ENCODE data around the gene SLC44A3.

The SLC44A3 gene

DNA sequence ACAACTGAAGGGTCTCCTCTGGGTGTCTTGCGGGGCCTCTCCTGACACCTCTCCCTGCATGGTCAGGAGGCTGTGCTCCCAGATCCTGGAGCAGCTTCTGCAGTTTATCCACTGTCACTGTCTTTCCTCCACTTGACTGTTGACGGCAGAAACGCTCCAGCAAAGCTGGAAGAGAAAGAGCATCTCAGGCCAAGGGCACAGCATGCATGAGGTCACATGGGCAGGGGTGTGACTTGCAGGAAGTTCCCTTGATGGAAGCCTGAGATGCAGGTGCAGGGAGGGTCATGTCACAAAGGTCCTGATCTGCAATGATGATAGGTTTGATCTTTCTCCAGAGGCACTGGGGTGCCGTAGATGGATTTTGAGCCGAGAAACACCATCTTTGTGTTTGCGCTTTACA lies 23.3 kb downstream of the SLC44A3 start:
- DNase-seq = no peak

DNA sequence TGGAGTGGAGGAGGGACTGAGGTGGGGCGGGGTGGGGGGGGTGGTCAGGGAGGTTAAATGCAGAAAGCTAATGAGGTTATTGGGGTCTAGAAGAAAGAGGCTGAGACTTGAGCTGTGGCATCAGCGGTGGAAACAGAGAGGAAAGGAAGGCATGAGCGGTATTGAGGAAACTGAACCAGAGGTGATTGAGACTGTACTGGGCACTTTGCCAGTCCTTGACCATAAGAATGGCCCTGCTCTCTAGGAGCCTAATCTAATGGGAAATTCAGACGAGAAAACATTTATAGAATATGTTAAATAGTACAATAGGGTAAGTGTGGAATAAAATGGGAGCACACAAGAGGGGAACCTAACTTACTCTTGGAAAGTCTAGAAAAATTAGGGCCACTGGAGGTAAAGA lies 23.7 kb downstream of the SLC44A3 start:
- no peak for DNase-seq

DNA sequence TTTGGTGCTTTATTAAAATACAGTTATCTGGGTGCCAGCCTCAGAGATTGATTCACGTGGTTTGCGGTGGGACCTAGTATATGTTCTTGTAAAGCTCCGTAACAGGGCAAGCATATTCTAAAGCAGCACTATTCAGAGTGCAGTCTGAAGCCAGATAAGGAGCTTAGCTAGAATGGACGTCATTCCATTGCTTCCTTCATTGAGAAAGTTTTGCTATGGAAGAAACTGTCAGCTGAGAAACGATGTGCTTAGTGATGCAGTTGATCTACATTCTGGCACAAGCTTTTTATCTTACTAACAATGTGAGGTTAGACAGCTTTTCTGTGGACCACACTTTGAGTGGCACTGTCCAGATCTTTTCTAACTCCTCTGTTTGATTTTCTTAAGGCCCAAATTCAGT lies 26.2 kb downstream of the SLC44A3 start:
- no peak for DNase-seq

DNA sequence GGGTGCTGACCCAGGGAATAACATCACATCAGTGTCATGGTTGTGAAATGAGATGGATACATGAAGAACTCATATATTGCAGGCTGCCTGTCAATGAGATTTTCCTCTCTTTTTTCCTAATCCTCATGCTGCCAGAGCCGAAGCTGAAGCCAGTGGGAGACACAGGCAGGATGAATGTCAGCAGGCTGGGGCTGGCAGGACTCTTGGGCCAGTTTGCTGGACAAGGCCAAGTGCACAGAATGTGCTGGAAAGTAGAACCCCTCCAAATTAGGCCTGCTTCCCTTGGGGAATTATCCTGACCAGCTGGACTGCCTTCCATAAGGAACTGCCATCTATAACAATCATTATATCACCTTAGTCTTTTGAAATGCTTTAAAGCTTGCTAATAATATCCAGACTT lies 31.4 kb downstream of the SLC44A3 start:
- DNase-seq = no peak

DNA sequence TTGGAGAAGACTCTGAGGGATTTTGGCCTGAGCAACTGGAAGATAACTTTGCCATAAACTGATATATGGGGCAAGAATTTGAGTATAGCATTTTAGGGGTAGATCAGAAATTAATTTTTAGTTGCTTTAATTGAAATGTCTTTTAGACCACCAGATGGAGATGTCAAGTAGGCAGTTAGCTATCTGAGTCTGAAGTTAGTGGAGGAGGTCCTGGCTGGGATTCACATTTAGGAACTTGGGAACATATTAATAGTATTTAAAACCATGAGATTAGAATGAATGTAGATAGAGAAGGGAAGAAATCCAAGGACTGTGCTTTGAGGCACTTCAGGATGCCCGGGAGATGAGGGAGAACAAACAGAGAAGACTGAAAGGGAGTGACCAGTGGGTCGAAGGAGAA lies 32.6 kb downstream of the SLC44A3 start:
- no peak for DNase-seq

GRCh38 chr1:94854458-94855306 lies 34.5 kb downstream of the SLC44A3 start:
- peak; percentile 79 for DNase-seq

DNA sequence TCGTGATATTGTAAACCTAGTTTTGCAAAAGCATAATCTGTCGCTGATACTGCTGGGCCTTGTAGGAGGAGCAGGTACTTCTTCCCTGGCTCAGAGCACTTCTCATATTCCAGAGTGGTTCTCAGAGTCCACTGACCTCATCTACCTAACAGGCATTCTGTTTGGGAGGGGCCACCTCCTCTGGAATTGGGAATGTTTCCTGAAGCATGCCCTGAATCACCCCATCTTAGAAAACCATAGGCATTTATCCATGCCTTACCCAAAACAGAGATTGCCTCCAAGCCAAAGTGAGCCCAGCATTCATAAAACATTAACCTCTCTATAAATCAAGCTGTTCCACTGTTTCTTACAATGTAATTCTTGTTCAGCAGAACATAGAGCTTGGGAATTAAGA lies 35.1 kb downstream of the SLC44A3 start:
- DNase-seq = no peak

DNA sequence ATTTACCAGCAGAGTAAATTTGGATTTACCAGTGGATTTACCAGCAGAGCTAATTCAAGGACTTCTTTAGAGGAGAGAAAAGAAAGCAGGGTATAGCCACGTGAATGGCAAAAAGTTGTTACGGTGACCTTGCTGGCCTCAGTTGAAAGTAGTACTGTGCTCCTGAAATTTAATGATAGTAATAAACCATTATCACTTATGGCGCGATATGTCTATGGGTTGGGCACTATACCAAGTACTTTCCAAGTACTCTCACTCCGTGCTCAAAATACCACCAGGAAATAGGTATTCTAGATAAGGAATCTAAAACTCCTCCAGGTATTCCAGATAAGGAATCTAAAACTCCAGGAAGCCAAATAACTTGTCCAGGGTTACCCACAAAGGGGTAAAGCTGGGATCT lies 35.8 kb downstream of the SLC44A3 start:
- no peak for DNase-seq

DNA sequence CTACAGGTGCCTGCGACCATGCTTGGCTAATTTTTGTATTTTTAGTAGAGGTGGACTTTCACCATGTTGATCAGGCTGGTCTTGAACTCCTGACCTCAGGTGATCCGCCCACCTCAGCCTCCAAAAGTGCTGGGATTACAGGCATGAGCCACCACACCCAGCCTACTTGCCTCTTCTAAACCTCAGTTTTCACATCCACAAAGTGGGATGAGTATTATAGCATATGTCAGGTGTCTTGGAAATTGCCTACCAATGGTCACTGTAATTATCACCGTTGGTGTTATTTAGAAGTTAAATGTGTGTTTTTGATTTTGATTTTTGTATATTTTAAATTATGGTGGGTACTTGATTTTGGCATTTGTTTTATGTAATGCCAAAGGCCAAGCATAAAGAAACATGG lies 36.7 kb downstream of the SLC44A3 start:
- no peak for DNase-seq

DNA sequence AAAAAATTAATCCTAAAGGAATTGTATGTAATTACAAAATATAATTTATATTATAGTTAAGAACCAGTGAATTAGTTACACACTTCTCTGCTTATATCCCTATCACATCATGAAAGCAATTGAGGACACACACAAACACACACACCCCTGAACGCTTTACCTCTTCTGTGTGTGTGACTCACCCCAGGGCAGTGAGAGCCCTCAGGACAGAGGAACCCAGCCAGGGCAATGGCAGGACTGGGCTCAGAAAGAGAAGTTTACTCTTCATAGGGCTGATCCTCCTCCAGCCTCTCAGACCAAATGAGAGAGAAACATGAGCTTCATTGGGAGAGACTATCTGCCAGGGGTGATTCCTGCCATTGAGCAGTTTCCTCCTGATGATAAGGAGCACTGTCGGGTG lies 38.1 kb downstream of the SLC44A3 start:
- no peak for DNase-seq

GRCh38 chr1:94859174-94859573 lies 39.0 kb downstream of the SLC44A3 start:
- no peak for DNase-seq

- no peak for DNase-seq
These were observed 42.6 kb downstream of the SLC44A3 start for GRCh38 chr1:94862718-94863117.

DNA sequence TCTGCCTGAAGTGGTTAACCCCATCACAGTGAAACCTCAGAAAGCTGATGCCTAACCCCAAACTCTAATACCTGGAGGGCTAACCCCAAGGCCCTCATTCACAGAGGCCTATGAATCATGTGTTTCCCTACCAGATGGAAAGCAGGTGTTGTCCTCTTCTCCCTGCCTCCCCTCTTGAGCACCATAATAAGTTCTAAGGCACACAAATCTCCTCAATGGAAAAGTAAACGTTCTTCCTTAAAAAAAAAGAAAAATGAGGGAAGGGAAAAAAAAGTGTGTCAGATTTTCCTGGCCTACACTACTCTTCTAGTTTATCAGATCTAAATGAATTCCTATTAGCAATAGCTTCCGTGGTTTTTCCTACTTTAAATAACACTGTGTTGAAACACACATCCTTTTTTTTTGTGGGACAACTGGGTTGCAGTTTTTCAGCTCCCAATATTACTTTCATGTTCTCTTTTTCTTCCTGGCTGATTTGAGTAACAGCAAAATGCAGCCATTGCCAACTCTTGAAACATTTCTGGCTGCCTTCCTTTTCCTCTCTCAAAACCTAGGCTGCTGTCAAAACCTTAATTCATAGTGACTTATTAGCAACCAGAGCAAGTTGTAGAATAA lies 43.2 kb downstream of the SLC44A3 start:
- no peak for DNase-seq

DNA sequence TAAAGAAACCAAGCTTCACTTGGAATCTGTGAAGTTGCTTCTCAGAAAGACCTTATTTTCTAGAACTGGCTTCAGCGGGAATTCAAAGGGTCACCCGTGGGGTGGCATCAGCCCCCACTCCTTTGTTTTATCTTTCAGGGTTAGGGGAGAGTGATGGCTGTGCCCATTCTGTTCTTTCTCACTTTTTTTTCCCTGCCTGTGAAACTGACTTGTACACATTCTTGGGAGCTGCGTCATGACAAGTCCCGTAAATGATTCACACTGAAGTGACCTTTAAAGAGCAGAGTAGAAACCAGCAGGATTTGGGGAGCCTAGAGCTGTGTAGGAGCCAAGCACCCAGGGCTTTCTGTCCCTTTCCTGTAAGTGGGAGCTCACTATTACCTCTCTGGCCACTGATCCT lies 43.8 kb downstream of the SLC44A3 start:
- DNase-seq = no peak

GRCh38 chr1:94864821-94865220 lies 44.7 kb downstream of the SLC44A3 start:
- DNase-seq = no peak

GRCh38 chr1:94865360-94865759 lies 45.2 kb downstream of the SLC44A3 start:
- no peak for DNase-seq

DNA sequence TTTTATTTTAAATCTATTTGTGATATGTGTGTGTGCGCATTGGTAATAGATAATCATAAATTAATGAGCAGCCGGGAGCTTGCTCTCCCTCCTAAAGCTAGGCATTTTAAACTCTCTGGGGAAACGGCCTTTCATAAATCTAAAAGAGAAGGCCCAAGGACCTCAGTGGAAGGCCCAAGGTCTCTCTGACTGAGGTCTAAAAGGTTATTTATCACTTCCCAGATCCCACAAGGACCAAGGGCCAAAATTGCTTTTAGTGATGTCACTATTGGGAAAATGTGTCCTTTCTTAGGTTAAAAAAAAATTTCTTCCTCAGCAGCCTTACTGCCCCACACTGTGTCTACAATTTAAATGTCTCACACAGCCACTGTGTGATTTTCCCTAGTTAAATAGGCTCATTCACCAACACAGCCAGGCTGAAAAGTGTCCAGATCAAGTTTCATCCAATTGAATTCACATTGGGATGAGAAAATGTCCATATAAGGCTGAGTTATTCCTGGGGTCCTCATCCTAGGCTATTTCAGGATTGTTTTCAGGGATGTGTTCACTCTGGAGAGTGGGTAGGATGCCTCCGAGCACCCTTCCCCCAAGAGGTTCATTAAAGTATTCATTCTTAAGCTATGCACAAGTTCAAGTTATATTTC lies 46.1 kb downstream of the SLC44A3 start:
- no peak for DNase-seq

- DNase-seq = no peak
These were observed 50.9 kb downstream of the SLC44A3 start for GRCh38 chr1:94871031-94871430.

DNA sequence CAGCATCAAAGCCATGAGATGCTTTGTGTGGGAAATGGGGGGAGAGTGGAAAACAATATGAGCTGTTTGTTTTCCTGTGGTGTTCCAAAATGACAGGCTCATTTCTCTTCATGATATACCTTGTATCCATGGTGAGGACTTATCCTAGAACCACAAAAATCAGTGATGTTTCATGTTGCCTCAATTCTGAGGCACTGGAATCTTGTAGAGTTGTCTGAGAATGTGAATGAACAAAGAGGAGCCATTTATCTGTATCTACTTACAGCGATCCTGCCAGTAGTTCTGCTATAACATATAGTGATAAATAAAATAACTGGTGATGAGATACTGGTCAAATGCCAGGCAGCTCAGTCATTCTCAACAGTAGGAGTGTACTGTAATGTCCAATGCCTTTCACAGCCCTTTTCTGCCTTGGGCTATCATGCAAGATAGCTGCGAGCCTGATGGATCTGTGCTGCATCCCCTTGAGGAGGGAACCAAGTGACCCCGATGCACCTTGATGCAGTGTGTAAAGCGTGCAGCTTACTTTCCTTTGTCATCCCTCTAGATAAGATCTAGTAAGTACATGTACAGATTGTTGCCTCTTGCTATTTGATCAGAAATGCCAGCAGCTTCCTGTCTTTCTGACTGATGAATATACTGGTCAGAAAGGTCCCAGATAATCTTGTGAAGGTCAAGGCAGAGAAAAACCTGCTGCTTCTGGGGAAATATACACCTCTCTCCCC lies 52.8 kb downstream of the SLC44A3 start:
- DNase-seq = no peak

DNA sequence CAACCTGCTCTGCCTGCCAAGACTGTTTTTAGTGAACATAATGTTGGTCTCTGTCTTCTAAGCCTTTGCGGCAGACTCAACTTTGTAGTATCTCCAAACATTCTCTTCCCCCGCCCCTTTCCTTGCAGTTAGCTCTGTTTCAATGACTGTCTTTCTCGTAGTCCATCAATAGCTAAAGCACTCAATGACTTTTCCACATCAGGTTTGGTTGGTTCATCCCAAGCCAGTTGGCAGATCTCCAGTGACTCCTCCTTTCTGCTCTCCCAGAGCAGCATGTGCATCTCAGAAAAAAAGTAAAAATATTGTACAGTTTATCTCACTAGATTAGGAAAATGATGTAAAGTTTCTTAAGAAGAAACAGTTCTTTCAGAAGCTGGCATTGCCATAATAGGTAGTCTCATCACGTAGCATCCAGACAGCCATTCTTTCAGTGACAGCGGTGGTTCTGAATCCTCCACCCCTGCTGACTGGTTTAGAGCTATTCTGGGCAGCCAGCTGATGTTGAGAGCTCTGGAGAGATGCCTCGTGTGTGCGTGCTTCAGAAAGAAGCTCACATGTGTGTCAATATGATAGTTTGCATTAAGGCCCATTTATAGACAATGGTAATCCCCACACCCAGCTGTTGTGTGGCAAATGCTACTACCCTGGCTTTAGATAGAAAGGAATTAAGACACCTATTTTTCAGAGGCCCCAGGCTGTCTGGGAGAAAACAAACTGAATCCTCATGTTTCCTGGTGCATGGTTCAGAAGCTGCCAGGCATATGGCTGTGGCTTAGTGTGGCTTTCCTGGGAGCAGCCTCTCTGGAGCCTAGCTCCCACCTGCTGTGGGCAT lies 53.6 kb downstream of the SLC44A3 start:
- DNase-seq = no peak

DNA sequence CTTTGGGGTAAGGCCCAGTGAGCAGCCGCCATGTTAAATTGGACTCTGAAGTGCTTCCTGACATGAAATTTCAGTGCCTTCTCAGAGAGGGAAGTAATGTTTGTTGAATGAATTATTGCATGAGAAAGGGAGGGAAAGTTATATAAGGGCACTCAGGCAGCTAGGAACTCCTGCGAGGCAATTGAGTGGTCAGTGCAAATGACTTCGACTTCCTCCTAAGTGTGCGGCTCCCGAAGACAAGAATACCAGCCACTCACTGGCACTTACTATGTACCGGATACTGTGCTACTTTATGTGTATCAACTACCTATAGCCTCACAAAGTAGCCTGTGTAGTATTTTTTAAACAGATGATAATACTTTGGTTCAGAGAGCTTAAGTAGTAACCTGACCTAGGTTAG lies 54.3 kb downstream of the SLC44A3 start:
- no peak for DNase-seq

- DNase-seq = no peak
These were observed 55.6 kb downstream of the SLC44A3 start for GRCh38 chr1:94875794-94876193.

DNA sequence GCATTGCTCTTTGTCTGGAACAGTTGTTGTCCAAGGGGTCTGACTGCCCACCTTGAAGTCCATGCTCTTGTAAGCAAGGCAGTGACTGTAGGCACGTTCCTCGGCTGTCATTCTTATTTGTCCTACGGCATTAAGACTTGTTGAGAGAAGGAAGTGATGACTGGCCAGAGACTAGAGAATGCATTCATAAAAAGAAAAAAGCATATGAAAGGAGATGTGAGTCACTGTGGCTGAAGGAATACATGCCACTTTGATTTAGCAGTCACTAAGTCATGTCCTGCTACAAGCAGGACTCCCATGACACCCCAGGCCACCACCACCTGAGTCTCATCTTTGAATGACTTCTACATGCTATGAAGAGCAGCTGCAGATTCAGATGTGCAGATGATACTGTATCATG lies 56.2 kb downstream of the SLC44A3 start:
- DNase-seq = no peak

Measured in CD4-positive, alpha-beta T cell treated with Interleukin-12 subunit alpha and Interleukin-12 subunit beta, for 1 hour (primary cell).